ENCODE results near the gene ISL2. TPM values are rescaled to one million over a fixed set of nuclear protein-coding genes. Genes with fewer than 3 reads are reported as not detected.

ISL2 gene
- total RNA-seq, 1 experiment from 2014 or later = 0.51 TPM

- peak overlapping the region; percentile 92 for H3K27ac ChIP-seq (ENCODE audit: low read length)
- intact Hi-C loops (cut with micrococcal nuclease; ENCODE audit: unreplicated experiment) (no loop called here), in situ Hi-C loops (cut with HindIII; ENCODE audit: low pct_unique_long_range_greater_than_20kb, low sequenced_read_pairs) (no loop called here)
- H3K27me3 ChIP-seq (ENCODE audit: control insufficient read depth, insufficient read depth, low read length) = no peaks in the 10 kb centered on the region
- DNase-seq (ENCODE audit: low read depth, low spot score) (no peak), ATAC-seq (peak; percentile 20)
- peaks cover 29% of the 10 kb centered on the region for H3K4me1 ChIP-seq (ENCODE audit: control insufficient read depth, insufficient read depth, low read length)
- BruUV-seq (replicated peaks) = TSS peak; percentile 77
- peak overlapping the region; percentile 83 to 89 for H3K4me3 ChIP-seq (ENCODE audit: low read depth in 2 of 2, low read length in 2 of 2)
- ChIA-PET CTCF (interaction anchor here (0.8 kb wide), 1 partner anchor 16 kb away, joined by 11 read pairs; no protein-coding TSS in a partner anchor), POLR2A (no interaction called here)
- no peak for TF ChIP-seq TCF7L2 (IDR thresholded peaks at IDR 0.05; ENCODE audit: low read depth, low read length)
- no peak for TF ChIP-seq CTCF (IDR thresholded peaks at IDR 0.05)
- TF ChIP-seq SIN3A (IDR thresholded peaks at IDR 0.05; ENCODE audit: borderline replicate concordance, insufficient read depth, low read depth, low read length) = no peak
- TF ChIP-seq POLR2AphosphoS5 (IDR thresholded peaks at IDR 0.05; ENCODE audit: low read depth, low read length) = no peak
- TF ChIP-seq REST (IDR thresholded peaks at IDR 0.05; ENCODE audit: insufficient read depth in 1 of 2, low read depth in 2 of 2, low read length in 1 of 2) = no peak
- H3K36me3 ChIP-seq (ENCODE audit: control insufficient read depth, insufficient read depth, low read length) = no peaks in the 10 kb centered on the region
- H3K9me3 ChIP-seq (ENCODE audit: control insufficient read depth, insufficient read depth, low read depth, low read length) = no peaks in the 10 kb centered on the region
Observed at GRCh38 chr15:76310475-76311099, 26.0 kb upstream of the ISL2 start.

GRCh38 chr15:76311100-76311953, 25.2 kb upstream of the ISL2 start, which contains the start of gene ETFA:
Gene ETFA (minus strand): TSS chr15:76311469. CDS start chr15:76311388, 81 bp downstream.
- DNase-seq (ENCODE audit: low read depth, low spot score) = peak; percentile 87
- CTCF ChIA-PET = interaction anchor here (0.6 kb wide), 1 partner anchor 142 kb away, joined by 3 read pairs; no protein-coding TSS in a partner anchor
- H3K4me3 ChIP-seq (ENCODE audit: low read depth in 2 of 2, low read length in 2 of 2) = peak within 1 kb of the TSS; percentile 83 to 89
- peak; percentile 97 for ATAC-seq
- peaks cover 26% of the 10 kb centered on the region for H3K4me1 ChIP-seq (ENCODE audit: control insufficient read depth, insufficient read depth, low read length)
- H3K36me3 ChIP-seq (ENCODE audit: control insufficient read depth, insufficient read depth, low read length) = no peaks in the 10 kb centered on the region
- BruUV-seq (replicated peaks) = no TSS peak
- in situ Hi-C loops (cut with HindIII; ENCODE audit: low pct_unique_long_range_greater_than_20kb, low sequenced_read_pairs) (no loop called here), intact Hi-C loops (cut with micrococcal nuclease; ENCODE audit: unreplicated experiment) (no loop called here)
- H3K27ac ChIP-seq (ENCODE audit: low read length) = peak within 1 kb of the TSS; percentile 92
- TF ChIP-seq REST (IDR thresholded peaks at IDR 0.05; ENCODE audit: insufficient read depth in 1 of 2, low read depth in 2 of 2, low read length in 1 of 2) (0 out of 4 replicates have a peak, but pooled peaks of 1 of the 2 experiments have one; percentile 40), TCF7L2 (IDR thresholded peaks at IDR 0.05; ENCODE audit: low read depth, low read length) (0 out of 2 replicates have a peak, but pooled peaks have one; percentile 47), SIN3A (IDR thresholded peaks at IDR 0.05; ENCODE audit: borderline replicate concordance, insufficient read depth, low read depth, low read length) (no peak), POLR2AphosphoS5 (IDR thresholded peaks at IDR 0.05; ENCODE audit: low read depth, low read length) (peak; percentile 80), CTCF (IDR thresholded peaks at IDR 0.05) (no peak)
- no peaks in the 10 kb centered on the region for H3K9me3 ChIP-seq (ENCODE audit: control insufficient read depth, insufficient read depth, low read depth, low read length)
- POLR2A ChIA-PET = no interaction called here
- no peaks in the 10 kb centered on the region for H3K27me3 ChIP-seq (ENCODE audit: control insufficient read depth, insufficient read depth, low read length)

Measured in Panc1 (cell line).